VCaP (cell line): ENCODE data around the gene NCEH1.

Experiments
- H3K27ac ChIP-seq: fragments of 450-650 bp; 2 replicates; pipeline ENCODE4 v1.5.1; 2017
- TF ChIP-seq, protein P1 (sequence below): fragments of 450-650 bp; conservative IDR thresholded peaks from 2 replicates; pipeline ENCODE4 v1.5.1; 2017; ENCODE audit warnings: mild to moderate bottlenecking, moderate library complexity

Gene NCEH1

DNA sequence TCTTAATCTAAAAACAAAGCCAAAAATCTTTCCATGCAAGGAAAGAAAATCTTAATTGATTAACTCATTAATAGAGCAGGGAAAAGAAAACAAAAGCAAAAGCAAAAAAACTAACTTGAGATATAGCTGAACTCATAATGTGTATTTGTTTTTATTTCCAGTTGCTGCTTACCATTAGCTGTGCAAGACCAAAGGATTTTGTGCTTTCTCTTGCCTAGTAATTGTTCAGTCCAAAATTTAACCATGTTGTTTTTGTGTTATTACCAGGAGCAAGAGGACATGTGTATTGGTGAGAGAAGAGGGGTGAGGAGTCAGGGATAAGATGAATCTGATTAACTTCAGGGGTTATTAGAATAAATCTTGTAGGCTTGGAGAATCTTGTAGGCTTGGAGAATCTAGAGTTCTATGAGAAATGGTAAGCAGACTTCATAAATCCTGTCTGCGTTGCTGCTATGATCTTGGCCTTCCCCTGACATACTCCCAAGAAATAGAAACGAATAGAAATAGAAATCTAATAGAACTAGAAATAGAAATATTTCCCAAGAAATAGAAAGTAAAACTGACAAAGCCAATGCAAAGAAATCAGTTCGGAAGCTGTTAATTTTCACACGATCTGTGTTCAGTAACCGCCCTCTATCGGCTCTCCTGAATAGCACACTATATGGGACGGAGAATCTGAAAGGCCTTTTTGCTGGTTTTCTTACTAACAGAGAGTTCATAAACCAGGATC is 115.0 kb downstream of the NCEH1 start:
- TF ChIP-seq, protein P1, sequence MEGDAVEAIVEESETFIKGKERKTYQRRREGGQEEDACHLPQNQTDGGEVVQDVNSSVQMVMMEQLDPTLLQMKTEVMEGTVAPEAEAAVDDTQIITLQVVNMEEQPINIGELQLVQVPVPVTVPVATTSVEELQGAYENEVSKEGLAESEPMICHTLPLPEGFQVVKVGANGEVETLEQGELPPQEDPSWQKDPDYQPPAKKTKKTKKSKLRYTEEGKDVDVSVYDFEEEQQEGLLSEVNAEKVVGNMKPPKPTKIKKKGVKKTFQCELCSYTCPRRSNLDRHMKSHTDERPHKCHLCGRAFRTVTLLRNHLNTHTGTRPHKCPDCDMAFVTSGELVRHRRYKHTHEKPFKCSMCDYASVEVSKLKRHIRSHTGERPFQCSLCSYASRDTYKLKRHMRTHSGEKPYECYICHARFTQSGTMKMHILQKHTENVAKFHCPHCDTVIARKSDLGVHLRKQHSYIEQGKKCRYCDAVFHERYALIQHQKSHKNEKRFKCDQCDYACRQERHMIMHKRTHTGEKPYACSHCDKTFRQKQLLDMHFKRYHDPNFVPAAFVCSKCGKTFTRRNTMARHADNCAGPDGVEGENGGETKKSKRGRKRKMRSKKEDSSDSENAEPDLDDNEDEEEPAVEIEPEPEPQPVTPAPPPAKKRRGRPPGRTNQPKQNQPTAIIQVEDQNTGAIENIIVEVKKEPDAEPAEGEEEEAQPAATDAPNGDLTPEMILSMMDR = peak; percentile 88
- H3K27ac ChIP-seq = peak overlapping the region; percentile 87

GRCh38 chr3:172594900-172595663 is 115.8 kb downstream of the NCEH1 start:
- H3K27ac ChIP-seq = peak overlapping the region; percentile 87

- H3K27ac ChIP-seq = peak overlapping the region; percentile 87; the same call in 1 of the 2 replicates
- TF ChIP-seq, protein P1 = no peak
Observed at GRCh38 chr3:172592898-172593669, 117.8 kb downstream of the NCEH1 start.

- TF ChIP-seq, protein P1 = no peak
- H3K27ac ChIP-seq = peak overlapping the region; percentile 87; the same call in 1 of the 2 replicates
Observed at GRCh38 chr3:172591876-172592771, 118.7 kb downstream of the NCEH1 start.

DNA sequence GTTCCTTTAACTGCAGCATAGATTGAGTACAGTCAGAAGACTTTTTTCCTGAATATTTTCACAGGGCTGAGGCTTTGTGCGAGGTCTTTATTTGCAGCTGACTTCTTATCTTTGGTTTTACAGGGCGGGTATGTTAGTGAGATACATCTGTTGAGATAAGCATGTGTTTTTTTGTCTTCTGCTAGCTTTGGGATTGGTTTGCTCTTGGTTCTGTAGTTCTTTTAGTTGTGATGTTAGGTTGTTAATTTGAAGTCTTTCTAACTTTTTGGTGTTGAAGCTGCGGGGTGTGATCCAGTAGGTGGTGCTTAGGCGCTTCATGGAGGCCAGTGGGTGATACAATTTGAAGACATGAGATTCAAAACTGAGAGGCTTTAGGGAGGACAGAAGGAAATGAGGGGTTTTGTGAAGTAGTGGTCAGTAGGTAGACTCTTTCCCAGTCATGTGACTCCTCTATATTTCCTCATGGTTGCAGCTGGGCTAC is 119.7 kb downstream of the NCEH1 start:
- TF ChIP-seq, protein P1 = no peak

DNA sequence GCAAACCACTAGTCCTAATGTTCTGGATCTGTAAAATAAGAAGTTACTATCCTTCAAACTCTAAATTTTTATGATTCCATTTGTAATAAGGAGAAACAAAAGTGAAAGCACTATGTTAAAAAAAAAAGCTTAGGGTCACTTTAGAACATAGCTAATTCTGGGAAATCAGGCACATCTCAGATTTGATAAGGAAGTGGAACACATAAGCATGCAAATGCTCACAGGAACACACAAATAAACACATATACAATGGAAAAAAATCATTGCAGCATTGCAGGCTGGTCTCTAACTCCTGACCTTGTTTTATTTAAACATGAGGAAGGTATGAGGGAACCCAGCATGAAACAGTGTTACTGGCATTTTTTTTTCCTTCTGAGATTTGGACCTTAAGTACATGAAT is 124.4 kb downstream of the NCEH1 start:
- peak overlapping the region; percentile 39 for H3K27ac ChIP-seq
- TF ChIP-seq, protein P1 = no peak

More for the DNA sequence above, 119.7 kb downstream of the NCEH1 start:
- no peak overlapping the region for H3K27ac ChIP-seq

DNA sequence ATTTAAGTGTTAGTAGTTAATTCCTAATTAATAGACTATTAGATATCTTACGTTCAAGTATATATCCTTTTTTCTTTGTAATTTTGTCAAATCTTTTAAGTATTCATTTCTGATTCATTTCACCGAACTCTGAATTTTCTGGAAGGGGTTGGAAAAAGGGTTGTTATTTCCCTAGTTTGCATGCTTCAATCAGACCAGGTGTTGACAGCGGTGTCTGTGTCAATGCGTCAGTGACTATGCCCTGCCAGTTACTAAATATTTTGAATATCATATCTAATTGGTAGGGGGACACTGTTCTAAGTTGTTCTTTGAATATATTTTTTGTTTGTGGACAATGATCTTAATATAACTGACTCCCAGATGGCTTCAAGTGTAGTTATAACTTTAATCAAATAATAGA is 124.9 kb downstream of the NCEH1 start:
- peak overlapping the region; percentile 39 for H3K27ac ChIP-seq
- TF ChIP-seq, protein P1 = no peak
